ENCODE results near the gene UCP2. TPM values are rescaled to one million over a fixed set of nuclear protein-coding genes. Genes with fewer than 3 reads are reported as not detected.
A peak's percentile ranks its signal among the peaks of the same experiment; 100 is the strongest.

The UCP2 gene
- total and polyA plus RNA-seq, 9 of the 15 experiments (the other 6 are each of a cell fraction or from before 2014, with no cell fraction given) = 19.2 to 216 (median 87.9) TPM

GRCh38 chr11:74010306-74011300, 28.0 kb upstream of the UCP2 start (continued):
- no peak for TF ChIP-seq ZNF699 (CRISPR knock-in tag; IDR thresholded peaks at IDR 0.05; ENCODE audit: insufficient replicate concordance)
- TF ChIP-seq, protein P1, sequence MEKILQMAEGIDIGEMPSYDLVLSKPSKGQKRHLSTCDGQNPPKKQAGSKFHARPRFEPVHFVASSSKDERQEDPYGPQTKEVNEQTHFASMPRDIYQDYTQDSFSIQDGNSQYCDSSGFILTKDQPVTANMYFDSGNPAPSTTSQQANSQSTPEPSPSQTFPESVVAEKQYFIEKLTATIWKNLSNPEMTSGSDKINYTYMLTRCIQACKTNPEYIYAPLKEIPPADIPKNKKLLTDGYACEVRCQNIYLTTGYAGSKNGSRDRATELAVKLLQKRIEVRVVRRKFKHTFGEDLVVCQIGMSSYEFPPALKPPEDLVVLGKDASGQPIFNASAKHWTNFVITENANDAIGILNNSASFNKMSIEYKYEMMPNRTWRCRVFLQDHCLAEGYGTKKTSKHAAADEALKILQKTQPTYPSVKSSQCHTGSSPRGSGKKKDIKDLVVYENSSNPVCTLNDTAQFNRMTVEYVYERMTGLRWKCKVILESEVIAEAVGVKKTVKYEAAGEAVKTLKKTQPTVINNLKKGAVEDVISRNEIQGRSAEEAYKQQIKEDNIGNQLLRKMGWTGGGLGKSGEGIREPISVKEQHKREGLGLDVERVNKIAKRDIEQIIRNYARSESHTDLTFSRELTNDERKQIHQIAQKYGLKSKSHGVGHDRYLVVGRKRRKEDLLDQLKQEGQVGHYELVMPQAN (IDR thresholded peaks at IDR 0.05; ENCODE audit: borderline replicate concordance) = peak; percentile 44; the same call in 1 of the 2 replicates
- TF ChIP-seq ZNF644 (tag; IDR thresholded peaks at IDR 0.05; ENCODE audit: low read depth) = no peak
- TF ChIP-seq ZNF24 (IDR thresholded peaks at IDR 0.05) = no peak
- no peak for TF ChIP-seq CCAR2 (IDR thresholded peaks at IDR 0.05; ENCODE audit: low read depth, low read length)
- TF ChIP-seq NR3C1 (CRISPR knock-in tag; IDR thresholded peaks at IDR 0.05) = no peak
- TF ChIP-seq, protein P2, sequence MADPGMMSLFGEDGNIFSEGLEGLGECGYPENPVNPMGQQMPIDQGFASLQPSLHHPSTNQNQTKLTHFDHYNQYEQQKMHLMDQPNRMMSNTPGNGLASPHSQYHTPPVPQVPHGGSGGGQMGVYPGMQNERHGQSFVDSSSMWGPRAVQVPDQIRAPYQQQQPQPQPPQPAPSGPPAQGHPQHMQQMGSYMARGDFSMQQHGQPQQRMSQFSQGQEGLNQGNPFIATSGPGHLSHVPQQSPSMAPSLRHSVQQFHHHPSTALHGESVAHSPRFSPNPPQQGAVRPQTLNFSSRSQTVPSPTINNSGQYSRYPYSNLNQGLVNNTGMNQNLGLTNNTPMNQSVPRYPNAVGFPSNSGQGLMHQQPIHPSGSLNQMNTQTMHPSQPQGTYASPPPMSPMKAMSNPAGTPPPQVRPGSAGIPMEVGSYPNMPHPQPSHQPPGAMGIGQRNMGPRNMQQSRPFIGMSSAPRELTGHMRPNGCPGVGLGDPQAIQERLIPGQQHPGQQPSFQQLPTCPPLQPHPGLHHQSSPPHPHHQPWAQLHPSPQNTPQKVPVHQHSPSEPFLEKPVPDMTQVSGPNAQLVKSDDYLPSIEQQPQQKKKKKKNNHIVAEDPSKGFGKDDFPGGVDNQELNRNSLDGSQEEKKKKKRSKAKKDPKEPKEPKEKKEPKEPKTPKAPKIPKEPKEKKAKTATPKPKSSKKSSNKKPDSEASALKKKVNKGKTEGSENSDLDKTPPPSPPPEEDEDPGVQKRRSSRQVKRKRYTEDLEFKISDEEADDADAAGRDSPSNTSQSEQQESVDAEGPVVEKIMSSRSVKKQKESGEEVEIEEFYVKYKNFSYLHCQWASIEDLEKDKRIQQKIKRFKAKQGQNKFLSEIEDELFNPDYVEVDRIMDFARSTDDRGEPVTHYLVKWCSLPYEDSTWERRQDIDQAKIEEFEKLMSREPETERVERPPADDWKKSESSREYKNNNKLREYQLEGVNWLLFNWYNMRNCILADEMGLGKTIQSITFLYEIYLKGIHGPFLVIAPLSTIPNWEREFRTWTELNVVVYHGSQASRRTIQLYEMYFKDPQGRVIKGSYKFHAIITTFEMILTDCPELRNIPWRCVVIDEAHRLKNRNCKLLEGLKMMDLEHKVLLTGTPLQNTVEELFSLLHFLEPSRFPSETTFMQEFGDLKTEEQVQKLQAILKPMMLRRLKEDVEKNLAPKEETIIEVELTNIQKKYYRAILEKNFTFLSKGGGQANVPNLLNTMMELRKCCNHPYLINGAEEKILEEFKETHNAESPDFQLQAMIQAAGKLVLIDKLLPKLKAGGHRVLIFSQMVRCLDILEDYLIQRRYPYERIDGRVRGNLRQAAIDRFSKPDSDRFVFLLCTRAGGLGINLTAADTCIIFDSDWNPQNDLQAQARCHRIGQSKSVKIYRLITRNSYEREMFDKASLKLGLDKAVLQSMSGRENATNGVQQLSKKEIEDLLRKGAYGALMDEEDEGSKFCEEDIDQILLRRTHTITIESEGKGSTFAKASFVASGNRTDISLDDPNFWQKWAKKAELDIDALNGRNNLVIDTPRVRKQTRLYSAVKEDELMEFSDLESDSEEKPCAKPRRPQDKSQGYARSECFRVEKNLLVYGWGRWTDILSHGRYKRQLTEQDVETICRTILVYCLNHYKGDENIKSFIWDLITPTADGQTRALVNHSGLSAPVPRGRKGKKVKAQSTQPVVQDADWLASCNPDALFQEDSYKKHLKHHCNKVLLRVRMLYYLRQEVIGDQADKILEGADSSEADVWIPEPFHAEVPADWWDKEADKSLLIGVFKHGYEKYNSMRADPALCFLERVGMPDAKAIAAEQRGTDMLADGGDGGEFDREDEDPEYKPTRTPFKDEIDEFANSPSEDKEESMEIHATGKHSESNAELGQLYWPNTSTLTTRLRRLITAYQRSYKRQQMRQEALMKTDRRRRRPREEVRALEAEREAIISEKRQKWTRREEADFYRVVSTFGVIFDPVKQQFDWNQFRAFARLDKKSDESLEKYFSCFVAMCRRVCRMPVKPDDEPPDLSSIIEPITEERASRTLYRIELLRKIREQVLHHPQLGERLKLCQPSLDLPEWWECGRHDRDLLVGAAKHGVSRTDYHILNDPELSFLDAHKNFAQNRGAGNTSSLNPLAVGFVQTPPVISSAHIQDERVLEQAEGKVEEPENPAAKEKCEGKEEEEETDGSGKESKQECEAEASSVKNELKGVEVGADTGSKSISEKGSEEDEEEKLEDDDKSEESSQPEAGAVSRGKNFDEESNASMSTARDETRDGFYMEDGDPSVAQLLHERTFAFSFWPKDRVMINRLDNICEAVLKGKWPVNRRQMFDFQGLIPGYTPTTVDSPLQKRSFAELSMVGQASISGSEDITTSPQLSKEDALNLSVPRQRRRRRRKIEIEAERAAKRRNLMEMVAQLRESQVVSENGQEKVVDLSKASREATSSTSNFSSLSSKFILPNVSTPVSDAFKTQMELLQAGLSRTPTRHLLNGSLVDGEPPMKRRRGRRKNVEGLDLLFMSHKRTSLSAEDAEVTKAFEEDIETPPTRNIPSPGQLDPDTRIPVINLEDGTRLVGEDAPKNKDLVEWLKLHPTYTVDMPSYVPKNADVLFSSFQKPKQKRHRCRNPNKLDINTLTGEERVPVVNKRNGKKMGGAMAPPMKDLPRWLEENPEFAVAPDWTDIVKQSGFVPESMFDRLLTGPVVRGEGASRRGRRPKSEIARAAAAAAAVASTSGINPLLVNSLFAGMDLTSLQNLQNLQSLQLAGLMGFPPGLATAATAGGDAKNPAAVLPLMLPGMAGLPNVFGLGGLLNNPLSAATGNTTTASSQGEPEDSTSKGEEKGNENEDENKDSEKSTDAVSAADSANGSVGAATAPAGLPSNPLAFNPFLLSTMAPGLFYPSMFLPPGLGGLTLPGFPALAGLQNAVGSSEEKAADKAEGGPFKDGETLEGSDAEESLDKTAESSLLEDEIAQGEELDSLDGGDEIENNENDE (IDR thresholded peaks at IDR 0.05; ENCODE audit: low read depth, low read length) = no peak
- TF ChIP-seq ZNF668 (CRISPR knock-in tag; IDR thresholded peaks at IDR 0.05) = no peak
- TF ChIP-seq ZNF445 (CRISPR knock-in tag; IDR thresholded peaks at IDR 0.05; ENCODE audit: low read depth) = no peak
- no peak for TF ChIP-seq SNRNP70 (optimal IDR thresholded peaks at IDR 0.05; ENCODE audit: low read depth, low read length)
- peak; percentile 65 for TF ChIP-seq ARHGAP35 (IDR thresholded peaks at IDR 0.05; ENCODE audit: partially characterized antibody)
- no peak for TF ChIP-seq ZNF3 (CRISPR knock-in tag; IDR thresholded peaks at IDR 0.05)
- TF ChIP-seq, protein P3, sequence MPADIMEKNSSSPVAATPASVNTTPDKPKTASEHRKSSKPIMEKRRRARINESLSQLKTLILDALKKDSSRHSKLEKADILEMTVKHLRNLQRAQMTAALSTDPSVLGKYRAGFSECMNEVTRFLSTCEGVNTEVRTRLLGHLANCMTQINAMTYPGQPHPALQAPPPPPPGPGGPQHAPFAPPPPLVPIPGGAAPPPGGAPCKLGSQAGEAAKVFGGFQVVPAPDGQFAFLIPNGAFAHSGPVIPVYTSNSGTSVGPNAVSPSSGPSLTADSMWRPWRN (IDR thresholded peaks at IDR 0.05; ENCODE audit: low read depth) = no peak

Data from K562 (cell line).